ENCODE results near the gene LRIT1.

The LRIT1 gene

GRCh38 chr10:84264611-84265141 lies 23.3 kb upstream of the LRIT1 start:
- Histone ChIP-seq H3K4me1 (ENCODE audit: insufficient read depth, low read length) (no peaks in the 10 kb centered on the region), H3K27ac (ENCODE audit: low read depth, low read length) (no peak overlapping the region), H3K9ac (ENCODE audit: low read length) (no peak overlapping the region), H3K9me3 (ENCODE audit: low read length) (no peaks in the 10 kb centered on the region), H3K27me3 (ENCODE audit: control insufficient read depth in 1 of 2, insufficient read depth in 2 of 2, low read length in 2 of 2) (no peaks in the 10 kb centered on the region), H3K4me3 (ENCODE audit: low read depth in 1 of 2, low read length in 2 of 2) (no peak overlapping the region), H3K36me3 (ENCODE audit: insufficient read depth, low read length) (no peaks in the 10 kb centered on the region)

- Histone ChIP-seq H3K27me3 (ENCODE audit: control insufficient read depth in 1 of 2, insufficient read depth in 2 of 2, low read length in 2 of 2) (no peaks in the 10 kb centered on the region), H3K4me1 (ENCODE audit: insufficient read depth, low read length) (no peaks in the 10 kb centered on the region), H3K4me3 (ENCODE audit: low read depth in 1 of 2, low read length in 2 of 2) (no peak overlapping the region), H3K9ac (ENCODE audit: low read length) (no peak overlapping the region), H3K9me3 (ENCODE audit: low read length) (no peaks in the 10 kb centered on the region), H3K36me3 (ENCODE audit: insufficient read depth, low read length) (no peaks in the 10 kb centered on the region), H3K27ac (ENCODE audit: low read depth, low read length) (no peak overlapping the region)
These were observed 22.4 kb upstream of the LRIT1 start for GRCh38 chr10:84263716-84264115.

- Histone ChIP-seq H3K9ac (ENCODE audit: low read length) (no peak overlapping the region), H3K27me3 (ENCODE audit: control insufficient read depth in 1 of 2, insufficient read depth in 2 of 2, low read length in 2 of 2) (no peaks in the 10 kb centered on the region), H3K4me1 (ENCODE audit: insufficient read depth, low read length) (no peaks in the 10 kb centered on the region), H3K27ac (ENCODE audit: low read depth, low read length) (no peak overlapping the region), H3K9me3 (ENCODE audit: low read length) (no peaks in the 10 kb centered on the region), H3K36me3 (ENCODE audit: insufficient read depth, low read length) (no peaks in the 10 kb centered on the region), H3K4me3 (ENCODE audit: low read depth in 1 of 2, low read length in 2 of 2) (no peak overlapping the region)
These were observed 21.0 kb upstream of the LRIT1 start for GRCh38 chr10:84262190-84262956.

GRCh38 chr10:84261236-84261915 lies 20.0 kb upstream of the LRIT1 start:
- Histone ChIP-seq H3K4me1 (ENCODE audit: insufficient read depth, low read length) (no peaks in the 10 kb centered on the region), H3K36me3 (ENCODE audit: insufficient read depth, low read length) (no peaks in the 10 kb centered on the region), H3K27ac (ENCODE audit: low read depth, low read length) (no peak overlapping the region), H3K27me3 (ENCODE audit: control insufficient read depth in 1 of 2, insufficient read depth in 2 of 2, low read length in 2 of 2) (no peaks in the 10 kb centered on the region), H3K4me3 (ENCODE audit: low read depth in 1 of 2, low read length in 2 of 2) (no peak overlapping the region), H3K9me3 (ENCODE audit: low read length) (no peaks in the 10 kb centered on the region), H3K9ac (ENCODE audit: low read length) (no peak overlapping the region)

- Histone ChIP-seq H3K9me3 (ENCODE audit: low read length) (no peaks in the 10 kb centered on the region), H3K27ac (ENCODE audit: low read depth, low read length) (no peak overlapping the region), H3K36me3 (ENCODE audit: insufficient read depth, low read length) (no peaks in the 10 kb centered on the region), H3K27me3 (ENCODE audit: control insufficient read depth in 1 of 2, insufficient read depth in 2 of 2, low read length in 2 of 2) (no peaks in the 10 kb centered on the region), H3K4me1 (ENCODE audit: insufficient read depth, low read length) (no peaks in the 10 kb centered on the region), H3K9ac (ENCODE audit: low read length) (no peak overlapping the region), H3K4me3 (ENCODE audit: low read depth in 1 of 2, low read length in 2 of 2) (no peak overlapping the region)
These were observed 16.8 kb upstream of the LRIT1 start for GRCh38 chr10:84258034-84258695.

GRCh38 chr10:84257343-84258020 lies 16.1 kb upstream of the LRIT1 start:
- Histone ChIP-seq H3K4me3 (ENCODE audit: low read depth in 1 of 2, low read length in 2 of 2) (no peak overlapping the region), H3K27me3 (ENCODE audit: control insufficient read depth in 1 of 2, insufficient read depth in 2 of 2, low read length in 2 of 2) (no peaks in the 10 kb centered on the region)

GRCh38 chr10:84256510-84257342 lies 15.4 kb upstream of the LRIT1 start:
- Histone ChIP-seq H3K27ac (ENCODE audit: low read depth, low read length) (no peak overlapping the region), H3K9me3 (ENCODE audit: low read length) (no peaks in the 10 kb centered on the region), H3K27me3 (ENCODE audit: control insufficient read depth in 1 of 2, insufficient read depth in 2 of 2, low read length in 2 of 2) (no peaks in the 10 kb centered on the region), H3K4me1 (ENCODE audit: insufficient read depth, low read length) (no peaks in the 10 kb centered on the region), H3K9ac (ENCODE audit: low read length) (no peak overlapping the region), H3K4me3 (ENCODE audit: low read depth in 1 of 2, low read length in 2 of 2) (no peak overlapping the region), H3K36me3 (ENCODE audit: insufficient read depth, low read length) (no peaks in the 10 kb centered on the region)

More at GRCh38 chr10:84257343-84258020, 16.1 kb upstream of the LRIT1 start:
- no peaks in the 10 kb centered on the region for H3K4me1 ChIP-seq (ENCODE audit: insufficient read depth, low read length)
- no peaks in the 10 kb centered on the region for H3K36me3 ChIP-seq (ENCODE audit: insufficient read depth, low read length)
- H3K27ac ChIP-seq (ENCODE audit: low read depth, low read length), result no peak overlapping the region
- H3K9me3 ChIP-seq (ENCODE audit: low read length), result no peaks in the 10 kb centered on the region
- no peak overlapping the region for H3K9ac ChIP-seq (ENCODE audit: low read length)

- no peak overlapping the region for H3K4me3 ChIP-seq (ENCODE audit: low read depth in 1 of 2, low read length in 2 of 2)
- no peaks in the 10 kb centered on the region for H3K9me3 ChIP-seq (ENCODE audit: low read length)
- no peak overlapping the region for H3K27ac ChIP-seq (ENCODE audit: low read depth, low read length)
- H3K4me1 ChIP-seq (ENCODE audit: insufficient read depth, low read length), result no peaks in the 10 kb centered on the region
- H3K36me3 ChIP-seq (ENCODE audit: insufficient read depth, low read length), result no peaks in the 10 kb centered on the region
- H3K27me3 ChIP-seq (ENCODE audit: control insufficient read depth in 1 of 2, insufficient read depth in 2 of 2, low read length in 2 of 2), result no peaks in the 10 kb centered on the region
- no peak overlapping the region for H3K9ac ChIP-seq (ENCODE audit: low read length)
These were observed 13.5 kb upstream of the LRIT1 start for GRCh38 chr10:84254552-84255478.

GRCh38 chr10:84248794-84249193 lies 7.4 kb upstream of the LRIT1 start:
- no peaks in the 10 kb centered on the region for H3K9me3 ChIP-seq (ENCODE audit: low read length)
- no peak overlapping the region for H3K27ac ChIP-seq (ENCODE audit: low read depth, low read length)
- no peaks in the 10 kb centered on the region for H3K36me3 ChIP-seq (ENCODE audit: insufficient read depth, low read length)
- H3K4me3 ChIP-seq (ENCODE audit: low read depth in 1 of 2, low read length in 2 of 2), result no peak overlapping the region
- no peak overlapping the region for H3K9ac ChIP-seq (ENCODE audit: low read length)
- H3K4me1 ChIP-seq (ENCODE audit: insufficient read depth, low read length), result no peaks in the 10 kb centered on the region
- H3K27me3 ChIP-seq (ENCODE audit: control insufficient read depth in 1 of 2, insufficient read depth in 2 of 2, low read length in 2 of 2), result no peaks in the 10 kb centered on the region

GRCh38 chr10:84247496-84247895 lies 6.2 kb upstream of the LRIT1 start:
- Histone ChIP-seq H3K9ac (ENCODE audit: low read length) (no peak overlapping the region), H3K36me3 (ENCODE audit: insufficient read depth, low read length) (no peaks in the 10 kb centered on the region), H3K27me3 (ENCODE audit: control insufficient read depth in 1 of 2, insufficient read depth in 2 of 2, low read length in 2 of 2) (no peaks in the 10 kb centered on the region), H3K27ac (ENCODE audit: low read depth, low read length) (no peak overlapping the region), H3K4me3 (ENCODE audit: low read depth in 1 of 2, low read length in 2 of 2) (no peak overlapping the region), H3K9me3 (ENCODE audit: low read length) (no peaks in the 10 kb centered on the region), H3K4me1 (ENCODE audit: insufficient read depth, low read length) (no peaks in the 10 kb centered on the region)
